Activated T-helper 17 cell treated with anti-CD3 and anti-CD28 coated beads, Interleukin-2, amount 50 U/mL, for 72 hours (primary cell): ENCODE data around the gene NSRP1. TPM values are rescaled to one million over a fixed set of nuclear protein-coding genes. Genes with fewer than 3 reads are reported as not detected.
"Not testable (repeated sequence)": the region's sequence is repeated elsewhere in the genome, so short reads cannot be mapped to it uniquely, and the experiment has no call there.

Source experiments
- ATAC-seq: fragments of 150-1000 bp; cut with Tn5 transposase; replicated peaks from 2 replicates; pipeline ENCODE4 v1.10.0; 2021; ENCODE audit warnings: mild to moderate bottlenecking, moderate library complexity
- H3K27ac Mint-ChIP-seq: one replicate; pipeline ENCODE4 v1.8.0; 2022; ENCODE audit warnings: mixed read lengths
- H3K27me3 Mint-ChIP-seq: one replicate; pipeline ENCODE4 v1.8.0; 2022; ENCODE audit warnings: mixed read lengths
- H3K36me3 Mint-ChIP-seq: one replicate; pipeline ENCODE4 v1.8.0; 2022; ENCODE audit warnings: low read depth, mild to moderate bottlenecking, mixed read lengths
- H3K4me1 Mint-ChIP-seq: one replicate; pipeline ENCODE4 v1.8.0; 2022; ENCODE audit warnings: mixed read lengths
- H3K4me3 Mint-ChIP-seq: one replicate; pipeline ENCODE4 v1.8.0; 2022; ENCODE audit warnings: mild to moderate bottlenecking, mixed read lengths
- H3K9me3 Mint-ChIP-seq: one replicate; pipeline ENCODE4 v1.8.0; 2022; ENCODE audit warnings: mixed read lengths
- total RNA-seq, 2 donors: library from RNA; stranded (reverse); gene quantifications; one replicate each; pipeline ENCODE4 v1.2.3, GENCODE V29; 2022

The NSRP1 gene
- total RNA-seq, 2 donors from 2014 or later: 29.8 to 39.5 TPM

- Mint-ChIP-seq H3K36me3 (peaks cover 53% of the 10 kb centered on the region), H3K27me3 (no peaks in the 10 kb centered on the region), H3K4me3 (no peak overlapping the region), H3K27ac (no peak overlapping the region), H3K4me1 (peaks cover 5% of the 10 kb centered on the region), H3K9me3 (no peaks in the 10 kb centered on the region)
- no peak for ATAC-seq
Observed at GRCh38 chr17:30187573-30187972, 71.0 kb downstream of the NSRP1 start.

- ATAC-seq: no peak
- Mint-ChIP-seq H3K4me1 (peaks cover 5% of the 10 kb centered on the region), H3K9me3 (no peaks in the 10 kb centered on the region), H3K36me3 (peaks cover 46% of the 10 kb centered on the region), H3K4me3 (no peak overlapping the region), H3K27ac (no peak overlapping the region), H3K27me3 (no peaks in the 10 kb centered on the region)
Observed at GRCh38 chr17:30188211-30188939, 71.8 kb downstream of the NSRP1 start.

GRCh38 chr17:30191072-30191471 lies 74.5 kb downstream of the NSRP1 start:
- no peak overlapping the region for H3K4me3 Mint-ChIP-seq
- H3K9me3 Mint-ChIP-seq: no peaks in the 10 kb centered on the region
- H3K27me3 Mint-ChIP-seq: no peaks in the 10 kb centered on the region
- no peak for ATAC-seq
- H3K36me3 Mint-ChIP-seq: peaks cover 20% of the 10 kb centered on the region
- no peak overlapping the region for H3K27ac Mint-ChIP-seq
- peaks cover 5% of the 10 kb centered on the region for H3K4me1 Mint-ChIP-seq

GRCh38 chr17:30196504-30196903 lies 79.9 kb downstream of the NSRP1 start:
- Mint-ChIP-seq H3K27ac (no peak overlapping the region), H3K4me3 (no peak overlapping the region), H3K9me3 (no peaks in the 10 kb centered on the region), H3K36me3 (no peaks in the 10 kb centered on the region), H3K4me1 (no peaks in the 10 kb centered on the region), H3K27me3 (no peaks in the 10 kb centered on the region)
- ATAC-seq: no peak

- H3K36me3 Mint-ChIP-seq: no peaks in the 10 kb centered on the region
- no peaks in the 10 kb centered on the region for H3K4me1 Mint-ChIP-seq
- H3K4me3 Mint-ChIP-seq: no peak overlapping the region
- no peak for ATAC-seq
- H3K27me3 Mint-ChIP-seq: no peaks in the 10 kb centered on the region
- no peak overlapping the region for H3K27ac Mint-ChIP-seq
- no peaks in the 10 kb centered on the region for H3K9me3 Mint-ChIP-seq
Observed at GRCh38 chr17:30197416-30197815, 80.8 kb downstream of the NSRP1 start.

GRCh38 chr17:30199600-30199999 lies 83.0 kb downstream of the NSRP1 start:
- Mint-ChIP-seq H3K36me3 (no peaks in the 10 kb centered on the region), H3K27me3 (peaks cover 7% of the 10 kb centered on the region)

GRCh38 chr17:30200106-30200505 lies 83.5 kb downstream of the NSRP1 start:
- Mint-ChIP-seq H3K27me3 (peaks cover 7% of the 10 kb centered on the region), H3K9me3 (no peaks in the 10 kb centered on the region), H3K27ac (no peak overlapping the region), H3K4me1 (no peaks in the 10 kb centered on the region), H3K36me3 (no peaks in the 10 kb centered on the region), H3K4me3 (no peak overlapping the region)
- no peak for ATAC-seq

More at GRCh38 chr17:30199600-30199999, 83.0 kb downstream of the NSRP1 start:
- Mint-ChIP-seq H3K27ac (no peak overlapping the region), H3K4me3 (no peak overlapping the region), H3K9me3 (no peaks in the 10 kb centered on the region), H3K4me1 (no peaks in the 10 kb centered on the region)
- ATAC-seq: no peak

- not testable (repeated sequence) for H3K27ac Mint-ChIP-seq, H3K27me3 Mint-ChIP-seq, ATAC-seq, H3K9me3 Mint-ChIP-seq, H3K4me1 Mint-ChIP-seq, H3K36me3 Mint-ChIP-seq, H3K4me3 Mint-ChIP-seq
Observed at GRCh38 chr17:30200656-30201055, 84.0 kb downstream of the NSRP1 start.

GRCh38 chr17:30203471-30203981 lies 86.9 kb downstream of the NSRP1 start:
- no peak for ATAC-seq
- no peak overlapping the region for H3K27ac Mint-ChIP-seq
- H3K9me3 Mint-ChIP-seq: no peaks in the 10 kb centered on the region
- H3K4me3 Mint-ChIP-seq: no peak overlapping the region
- peaks cover 12% of the 10 kb centered on the region for H3K27me3 Mint-ChIP-seq
- no peaks in the 10 kb centered on the region for H3K4me1 Mint-ChIP-seq
- no peaks in the 10 kb centered on the region for H3K36me3 Mint-ChIP-seq

- Mint-ChIP-seq H3K9me3 (no peaks in the 10 kb centered on the region), H3K4me3 (no peak overlapping the region), H3K36me3 (no peaks in the 10 kb centered on the region), H3K4me1 (peaks cover 5% of the 10 kb centered on the region), H3K27ac (no peak overlapping the region), H3K27me3 (peaks cover 12% of the 10 kb centered on the region)
- ATAC-seq: no peak
Observed at GRCh38 chr17:30207655-30208054, 91.0 kb downstream of the NSRP1 start.

GRCh38 chr17:30208214-30208613 lies 91.6 kb downstream of the NSRP1 start:
- Mint-ChIP-seq H3K27ac (no peak overlapping the region), H3K4me3 (no peak overlapping the region), H3K4me1 (peaks cover 5% of the 10 kb centered on the region), H3K27me3 (peaks cover 8% of the 10 kb centered on the region), H3K9me3 (no peaks in the 10 kb centered on the region), H3K36me3 (no peaks in the 10 kb centered on the region)
- no peak for ATAC-seq

- peaks cover 5% of the 10 kb centered on the region for H3K27me3 Mint-ChIP-seq
- H3K36me3 Mint-ChIP-seq: no peaks in the 10 kb centered on the region
- no peaks in the 10 kb centered on the region for H3K9me3 Mint-ChIP-seq
- peaks cover 5% of the 10 kb centered on the region for H3K4me1 Mint-ChIP-seq
- ATAC-seq: no peak
- H3K27ac Mint-ChIP-seq: no peak overlapping the region
- H3K4me3 Mint-ChIP-seq: no peak overlapping the region
Observed at GRCh38 chr17:30209930-30210329, 93.3 kb downstream of the NSRP1 start.

GRCh38 chr17:30210366-30210765 lies 93.8 kb downstream of the NSRP1 start:
- H3K27me3 Mint-ChIP-seq: peaks cover 5% of the 10 kb centered on the region
- no peak overlapping the region for H3K27ac Mint-ChIP-seq
- H3K9me3 Mint-ChIP-seq: no peaks in the 10 kb centered on the region
- no peaks in the 10 kb centered on the region for H3K36me3 Mint-ChIP-seq
- H3K4me3 Mint-ChIP-seq: no peak overlapping the region
- no peak for ATAC-seq
- H3K4me1 Mint-ChIP-seq: peaks cover 5% of the 10 kb centered on the region

- H3K36me3 Mint-ChIP-seq: no peaks in the 10 kb centered on the region
- H3K4me1 Mint-ChIP-seq: peaks cover 5% of the 10 kb centered on the region
- H3K9me3 Mint-ChIP-seq: no peaks in the 10 kb centered on the region
- no peak for ATAC-seq
- no peak overlapping the region for H3K27ac Mint-ChIP-seq
- H3K27me3 Mint-ChIP-seq: peaks cover 5% of the 10 kb centered on the region
- H3K4me3 Mint-ChIP-seq: no peak overlapping the region
Observed at GRCh38 chr17:30210901-30211300, 94.3 kb downstream of the NSRP1 start.

GRCh38 chr17:30211371-30211770 lies 94.8 kb downstream of the NSRP1 start:
- no peak overlapping the region for H3K27ac Mint-ChIP-seq
- H3K4me1 Mint-ChIP-seq: peaks cover 5% of the 10 kb centered on the region
- peak; percentile 55 for ATAC-seq
- H3K9me3 Mint-ChIP-seq: no peaks in the 10 kb centered on the region
- no peak overlapping the region for H3K4me3 Mint-ChIP-seq
- H3K36me3 Mint-ChIP-seq: no peaks in the 10 kb centered on the region
- peaks cover 5% of the 10 kb centered on the region for H3K27me3 Mint-ChIP-seq
